NCI-H187 treated with DMSO at 0.1 percent for 48 hours (cell line): ENCODE data around the gene SHISA5.

Experiments
- DNase-seq: peaks from one replicate; lab custom pipeline; 2025; lab: John Stamatoyannopoulos, UW

The SHISA5 gene

DNA sequence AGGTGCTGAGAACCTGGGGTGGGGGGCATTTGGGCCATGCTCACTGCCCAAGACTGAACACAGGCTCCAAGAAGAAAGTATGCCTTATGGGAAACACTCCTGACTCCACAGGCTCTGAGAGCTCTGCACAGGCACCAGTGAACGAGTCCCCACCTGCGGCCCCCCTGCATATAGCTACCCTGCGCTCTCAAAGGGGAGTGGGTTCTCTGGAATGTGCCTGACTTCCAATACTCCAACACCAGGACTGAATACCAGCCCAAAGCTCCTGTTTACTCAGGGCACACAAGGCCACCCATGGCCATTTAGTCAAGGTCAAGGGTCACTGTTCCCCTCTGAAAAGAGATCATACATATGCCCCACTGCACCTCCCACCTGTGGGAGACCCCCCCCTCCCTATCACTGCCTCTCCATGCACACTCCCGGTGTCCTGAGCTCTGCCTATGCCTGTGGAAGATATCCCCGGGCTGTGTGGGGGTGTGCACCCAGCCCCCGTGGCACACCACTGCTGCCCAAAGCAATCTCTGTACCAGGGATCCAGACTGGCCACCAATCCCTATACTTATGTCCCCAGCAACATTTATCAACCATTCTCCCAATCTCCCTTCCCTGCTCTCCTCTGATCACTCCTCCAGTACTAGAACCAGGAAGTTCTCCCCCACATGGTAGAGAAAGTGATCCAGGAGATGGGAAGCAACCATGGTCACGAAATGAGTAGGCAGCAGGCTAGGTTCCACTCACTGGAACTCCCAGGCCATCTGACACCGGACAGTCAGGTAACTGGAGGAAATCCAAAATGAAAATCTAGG is 72.5 kb downstream of the SHISA5 start:
- no peak for DNase-seq

DNA sequence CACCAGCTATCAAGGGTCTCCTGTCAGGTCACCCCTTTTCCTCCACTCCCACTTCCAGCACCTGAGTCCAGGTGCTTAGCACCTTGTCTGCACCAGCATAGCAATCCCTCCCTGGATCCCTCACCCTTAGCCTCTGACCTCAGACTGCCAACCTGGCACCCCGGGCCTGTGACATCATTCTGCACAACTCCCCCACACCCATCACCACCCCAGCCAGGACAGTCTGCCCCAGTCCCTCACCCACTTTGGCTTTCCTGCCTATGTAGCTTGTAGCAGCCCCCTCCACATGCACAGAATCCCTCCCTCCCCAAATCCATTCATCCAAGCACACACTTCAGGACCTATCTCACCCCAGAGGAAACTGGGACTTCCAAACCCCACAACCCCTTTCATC is 73.3 kb downstream of the SHISA5 start:
- no peak for DNase-seq

DNA sequence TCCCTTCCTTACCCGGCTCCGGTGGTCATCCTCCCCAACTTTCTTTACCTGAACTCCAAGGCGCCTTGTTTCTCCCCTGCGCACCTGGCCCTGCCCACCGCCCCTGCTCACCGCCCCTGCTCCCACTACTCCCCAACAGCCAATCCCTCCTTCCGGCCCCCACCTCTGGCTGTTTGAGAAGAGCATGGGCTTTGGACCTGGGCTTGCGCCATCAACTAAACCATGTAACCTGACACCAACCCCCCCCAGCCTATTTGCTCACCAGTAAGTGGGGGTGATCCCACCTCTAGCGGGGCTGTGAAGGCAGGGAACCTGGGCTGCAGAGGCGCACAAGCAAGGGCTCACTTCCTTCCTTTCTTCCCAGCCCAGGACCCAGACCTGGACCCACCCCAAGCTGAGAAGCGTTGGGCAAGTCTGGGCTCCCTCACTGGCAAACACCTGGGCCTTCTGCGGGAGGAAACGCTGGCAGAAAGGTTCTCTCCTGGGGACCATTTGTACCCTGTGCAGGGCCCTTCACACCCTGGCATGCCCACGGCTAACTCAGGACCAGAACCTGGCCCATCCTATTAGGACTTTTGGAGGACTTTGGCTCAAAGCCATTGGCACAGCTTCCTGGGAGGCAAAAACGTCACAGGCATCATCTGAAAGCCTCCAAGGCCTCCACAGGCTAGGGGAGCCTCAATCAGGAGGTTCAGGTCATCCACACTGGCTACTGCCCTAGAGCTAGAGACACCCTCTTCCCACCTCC is 73.8 kb downstream of the SHISA5 start, which contains the start of gene PLXNB1:
PLXNB1 (minus strand) TSS at position 127 of the 748 bp plus-strand sequence. CDS start 5,475 bp downstream, outside the sequence.
- peak; percentile 9 for DNase-seq

DNA sequence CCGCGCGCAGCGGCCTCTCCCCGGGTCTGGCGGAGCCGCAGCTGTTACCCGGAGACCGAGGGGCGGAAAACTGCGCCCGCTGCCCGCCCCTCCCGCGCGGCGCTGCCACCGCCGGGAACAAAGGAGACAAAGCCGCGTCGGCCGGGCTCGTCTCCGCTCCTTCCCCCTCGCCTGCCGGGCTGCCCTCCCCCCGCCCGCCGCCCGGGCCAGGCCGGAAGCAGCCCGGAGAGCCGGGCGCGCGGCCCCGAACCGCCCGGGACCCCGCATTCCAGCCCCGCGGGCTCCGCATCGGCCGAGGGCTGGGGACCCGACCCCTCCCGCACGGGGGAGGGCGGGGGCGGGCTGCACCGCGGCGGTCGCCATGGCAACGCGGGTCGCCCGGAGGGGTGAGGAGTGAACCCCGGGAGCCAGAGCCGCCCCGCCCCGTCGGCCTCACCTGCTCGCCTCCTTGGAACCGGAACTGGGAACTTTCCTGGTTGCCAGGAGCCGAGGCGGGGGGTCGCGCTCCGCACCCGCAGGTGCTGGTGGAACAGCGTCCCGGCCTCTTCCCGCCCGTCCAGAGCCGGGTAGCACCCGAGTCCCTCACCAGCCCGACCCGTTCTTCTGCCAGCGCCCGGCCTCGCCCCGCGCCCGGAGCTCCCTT is 74.5 kb downstream of the SHISA5 start:
- DNase-seq = no peak

DNA sequence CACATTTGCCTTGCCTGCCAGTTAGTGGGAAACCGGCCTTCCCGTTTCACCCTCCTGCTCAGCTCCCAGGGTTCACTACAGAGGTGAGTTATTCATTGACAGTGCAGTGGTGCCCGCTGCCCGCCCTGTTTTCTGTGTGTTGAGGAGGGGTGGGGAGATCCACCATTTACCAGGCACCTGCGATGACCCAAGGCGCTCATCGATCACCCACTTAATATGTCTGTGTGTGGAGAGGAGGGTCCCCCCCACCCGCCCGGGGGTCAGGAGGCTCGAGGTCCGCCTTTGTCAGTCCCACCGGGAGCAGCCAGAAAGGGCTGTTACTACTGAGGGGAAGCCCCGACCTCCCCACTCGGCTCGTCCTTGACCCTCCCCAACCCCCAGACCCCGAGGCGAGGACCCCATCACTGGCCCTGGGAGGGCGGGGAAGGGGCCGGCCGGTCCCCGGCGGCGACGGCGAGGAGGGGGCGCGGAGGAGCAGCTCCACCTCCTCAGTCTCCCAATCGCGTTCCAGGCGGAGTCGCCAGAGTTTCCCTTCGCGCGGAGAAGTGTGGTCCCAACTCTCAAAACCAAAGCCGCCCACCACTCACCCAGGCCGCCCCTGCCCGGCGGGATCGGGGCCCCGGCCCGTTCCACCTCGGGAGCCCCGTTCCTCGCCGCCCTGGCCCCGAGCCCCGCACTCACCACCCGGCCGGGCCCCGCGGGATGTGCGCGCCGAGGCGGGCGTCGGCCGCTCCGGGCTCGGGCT is 75.2 kb downstream of the SHISA5 start:
- no peak for DNase-seq

DNA sequence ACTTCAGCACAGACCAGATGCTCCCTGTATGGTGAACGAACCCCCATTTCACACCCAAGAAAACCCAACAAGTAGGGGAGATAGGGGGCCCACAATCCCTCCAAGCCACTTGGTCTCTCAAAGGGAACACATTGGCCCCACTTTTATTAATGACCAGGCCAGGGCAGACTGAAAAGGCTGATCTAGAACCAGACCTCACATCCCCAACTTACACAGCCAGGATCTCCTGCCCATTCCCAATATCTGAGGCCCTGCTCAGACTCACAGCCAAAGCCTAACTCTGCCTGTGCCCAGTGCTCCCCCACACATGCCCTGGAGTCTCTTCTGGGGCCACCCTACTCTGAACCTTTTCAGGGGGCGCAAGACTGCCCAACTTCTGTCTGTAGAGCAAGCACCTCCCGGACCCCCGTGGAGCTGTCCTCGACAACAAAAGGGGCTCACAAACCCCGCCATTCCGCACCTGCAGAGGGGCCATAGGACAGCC is 75.8 kb downstream of the SHISA5 start:
- no peak for DNase-seq

DNA sequence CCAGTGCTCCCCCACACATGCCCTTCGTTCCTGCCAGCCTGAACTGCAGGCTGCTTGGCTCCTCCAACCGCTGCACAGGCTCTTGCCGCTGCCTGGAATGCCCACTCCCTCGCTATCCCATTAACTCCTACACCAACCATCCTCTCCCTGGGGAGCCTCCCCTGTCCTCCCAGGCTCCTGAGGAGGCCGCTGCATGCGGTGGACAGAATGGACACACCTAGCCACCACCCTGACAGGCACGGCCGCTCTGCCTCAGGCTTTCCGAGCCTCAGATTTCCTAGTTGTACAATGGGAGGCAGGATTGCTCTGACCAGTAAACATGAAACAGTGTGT is 76.4 kb downstream of the SHISA5 start:
- DNase-seq = no peak

DNA sequence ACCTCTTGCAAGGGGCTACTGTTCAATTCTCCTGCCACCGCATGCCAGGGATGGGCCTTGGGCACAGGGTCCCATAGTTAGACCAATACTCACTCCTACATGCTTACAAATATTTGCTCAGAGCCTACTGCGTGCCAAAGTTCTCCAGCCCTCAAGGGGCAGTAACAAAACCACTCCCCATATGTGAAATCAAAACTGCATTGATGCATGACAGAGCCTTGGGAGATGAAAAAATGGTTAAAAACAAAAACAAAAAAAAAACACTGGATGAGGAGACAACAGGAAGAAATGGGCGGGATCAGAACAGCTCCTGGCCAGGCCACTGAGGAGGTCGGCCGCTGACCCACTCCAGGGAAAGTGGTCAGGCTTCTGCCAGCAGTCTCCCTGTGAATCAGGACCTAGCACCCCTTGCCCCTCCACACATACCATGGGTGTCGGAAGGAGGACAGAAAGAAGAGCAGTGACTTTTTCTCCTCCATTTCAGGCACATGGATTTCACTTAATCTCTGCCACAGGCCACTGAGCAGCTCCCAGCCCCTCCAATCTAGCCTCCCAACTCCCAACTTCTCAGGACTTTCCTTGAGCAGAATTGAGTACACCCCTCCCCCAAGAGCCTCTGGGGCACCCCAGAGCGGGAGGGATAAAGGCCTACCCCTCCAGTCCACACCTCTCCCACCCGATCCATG is 76.9 kb downstream of the SHISA5 start:
- no peak for DNase-seq

DNA sequence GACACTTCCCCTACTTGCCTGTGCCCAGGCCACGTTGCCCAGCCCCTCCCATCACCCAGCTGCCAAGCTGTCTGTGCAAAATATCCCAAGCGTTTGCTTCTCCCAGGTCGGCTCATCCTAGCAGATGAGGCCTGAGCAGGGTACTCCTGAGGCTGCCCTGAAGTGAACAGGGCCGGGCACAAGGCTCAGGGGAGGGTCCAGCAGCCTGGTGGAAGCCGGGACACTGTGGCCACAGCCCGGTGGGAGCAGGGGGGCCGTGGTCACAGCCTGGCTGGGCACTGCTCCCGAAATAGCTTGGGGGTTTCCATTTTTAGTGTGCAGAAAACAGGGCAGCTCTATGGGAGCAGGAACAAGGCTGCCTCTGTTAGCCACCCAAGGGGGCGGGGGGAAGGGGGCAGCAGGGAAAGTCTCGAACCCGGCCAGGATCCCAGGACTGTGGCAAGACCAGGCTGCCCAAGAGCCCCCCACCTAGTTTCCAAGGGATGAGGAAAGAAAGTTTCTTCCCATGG is 77.5 kb downstream of the SHISA5 start:
- no peak for DNase-seq

DNA sequence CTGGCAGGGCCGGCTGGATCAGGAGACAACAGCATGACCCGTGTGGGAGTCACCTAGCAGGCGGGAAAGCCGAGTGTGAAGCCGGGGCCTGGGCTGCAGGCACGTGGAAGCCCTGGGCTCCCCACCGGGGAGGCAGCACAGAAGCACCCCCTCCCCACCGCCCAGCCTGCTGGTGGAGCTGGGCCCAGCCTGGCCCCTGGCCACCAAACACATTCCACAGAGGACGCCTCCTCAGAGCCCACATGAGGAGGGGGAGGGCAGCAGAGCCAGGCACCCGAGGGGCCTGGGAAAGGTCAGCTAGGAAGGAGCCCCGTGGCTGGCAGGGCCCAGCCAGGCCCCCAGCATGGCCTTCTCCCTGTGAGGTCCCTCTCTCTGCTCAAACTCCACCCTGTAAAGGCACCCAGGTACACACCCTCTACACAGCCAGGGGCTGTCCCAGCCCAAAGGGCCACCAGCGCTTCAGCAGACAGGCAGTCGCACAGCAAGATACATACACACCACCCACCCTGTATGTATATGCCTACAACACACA is 78.6 kb downstream of the SHISA5 start:
- DNase-seq = no peak

DNA sequence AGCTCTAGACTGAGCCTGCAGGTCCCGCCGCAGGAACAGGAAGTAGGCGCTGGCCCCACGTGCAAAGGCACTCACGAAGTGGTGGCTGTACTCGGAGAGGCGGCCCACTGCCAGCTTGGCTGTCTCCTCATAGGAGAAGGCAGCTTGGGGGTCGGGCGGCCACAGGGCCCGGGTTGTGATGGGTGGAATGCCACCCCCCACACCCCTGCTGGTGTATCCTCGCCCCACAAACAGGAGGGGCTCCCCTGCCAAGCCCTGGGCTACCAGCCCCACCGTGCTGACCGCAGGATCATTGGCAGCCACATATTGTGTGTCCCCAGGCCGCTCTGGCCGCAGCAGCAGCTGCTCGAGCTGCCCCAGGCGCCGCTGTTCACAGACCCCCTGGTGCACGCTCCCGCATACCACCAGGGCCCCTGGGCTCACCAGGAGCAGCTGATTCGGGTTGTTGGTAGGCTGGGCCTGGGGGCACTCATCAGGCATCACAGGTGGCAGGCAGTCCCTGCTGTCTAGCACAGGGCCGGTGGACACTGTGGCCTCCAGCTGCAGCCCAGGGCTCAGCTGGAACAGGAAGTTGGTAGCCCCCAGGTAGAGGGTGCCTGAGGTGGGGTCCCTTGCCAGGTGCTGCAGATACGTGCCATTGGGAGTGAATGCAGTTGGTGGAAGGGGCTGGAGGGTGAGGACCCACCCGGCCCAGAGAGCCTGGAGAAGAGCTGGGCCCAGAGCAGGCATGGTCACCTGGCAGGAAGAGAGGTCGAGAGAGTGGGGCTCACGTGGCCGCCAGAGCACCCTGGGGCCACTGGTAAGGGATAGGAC is 79.9 kb downstream of the SHISA5 start:
- DNase-seq = no peak

DNA sequence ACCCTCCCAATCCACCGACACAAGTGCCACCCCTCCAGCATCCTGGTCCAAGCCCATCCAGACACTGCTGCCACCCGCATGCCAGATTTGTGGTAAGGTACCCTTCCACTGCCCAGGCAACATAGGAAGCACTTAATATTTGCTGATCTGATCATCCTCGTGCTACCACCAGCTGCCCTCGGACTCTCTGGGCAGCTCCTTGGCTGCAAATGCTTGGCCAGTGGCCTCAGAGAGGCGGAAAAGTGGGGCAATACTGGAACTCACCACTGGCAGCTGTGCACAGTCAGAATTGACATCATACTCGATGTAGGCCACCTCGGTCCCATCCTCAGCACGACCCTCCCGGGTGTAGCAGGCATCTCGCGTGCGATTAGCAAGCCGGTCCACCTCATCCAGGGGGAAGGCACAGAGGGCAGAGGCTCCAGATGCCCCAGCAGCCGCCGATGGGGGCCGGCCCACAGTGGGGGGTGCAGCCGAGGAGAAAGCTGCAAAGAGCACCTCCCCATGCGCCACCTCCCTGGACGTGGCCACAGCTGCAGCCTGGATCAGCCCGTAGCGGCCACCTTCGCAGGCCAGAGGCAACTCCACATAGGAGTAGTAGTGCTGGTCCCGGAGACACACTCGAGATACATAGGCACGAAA is 80.6 kb downstream of the SHISA5 start:
- DNase-seq = no peak

DNA sequence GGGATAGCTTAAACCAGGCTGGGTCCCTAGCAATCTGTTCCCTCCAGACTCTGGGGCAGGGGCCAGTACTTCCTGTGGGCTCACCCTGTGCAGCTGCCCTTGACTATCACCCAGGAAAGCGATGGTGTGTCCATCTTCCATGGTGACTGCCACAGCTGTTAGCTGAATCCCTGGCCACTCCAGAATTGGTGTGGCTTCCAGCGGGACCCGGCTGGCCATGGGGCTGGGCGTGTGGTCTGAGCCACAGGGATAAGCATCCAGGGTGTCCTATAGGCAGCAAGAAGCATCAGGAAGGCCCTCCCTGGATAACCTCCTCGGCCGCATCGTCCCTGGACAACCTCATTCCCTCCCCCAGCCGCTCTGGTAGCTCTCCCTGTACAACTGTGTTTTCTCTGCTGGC is 81.3 kb downstream of the SHISA5 start:
- no peak for DNase-seq

DNA sequence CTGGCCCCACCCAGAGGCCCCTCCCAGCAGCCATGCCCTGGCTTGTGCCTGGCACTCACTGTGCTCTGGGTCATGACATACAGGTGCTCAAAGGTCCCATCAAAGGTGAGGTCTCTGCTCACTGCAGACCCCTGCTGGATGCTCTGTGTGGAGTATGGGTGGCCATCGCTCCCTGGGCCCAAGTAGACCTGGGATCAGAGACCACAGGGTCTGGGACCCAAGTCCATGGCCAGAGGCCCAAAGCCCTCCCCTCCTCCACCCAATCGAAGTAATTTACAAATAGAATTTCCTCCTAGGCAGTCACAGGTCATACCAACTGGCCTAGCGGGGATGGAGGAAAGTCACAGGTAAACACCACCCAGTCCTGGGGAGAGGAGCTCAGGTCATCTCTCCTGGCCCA is 81.7 kb downstream of the SHISA5 start:
- no peak for DNase-seq

DNA sequence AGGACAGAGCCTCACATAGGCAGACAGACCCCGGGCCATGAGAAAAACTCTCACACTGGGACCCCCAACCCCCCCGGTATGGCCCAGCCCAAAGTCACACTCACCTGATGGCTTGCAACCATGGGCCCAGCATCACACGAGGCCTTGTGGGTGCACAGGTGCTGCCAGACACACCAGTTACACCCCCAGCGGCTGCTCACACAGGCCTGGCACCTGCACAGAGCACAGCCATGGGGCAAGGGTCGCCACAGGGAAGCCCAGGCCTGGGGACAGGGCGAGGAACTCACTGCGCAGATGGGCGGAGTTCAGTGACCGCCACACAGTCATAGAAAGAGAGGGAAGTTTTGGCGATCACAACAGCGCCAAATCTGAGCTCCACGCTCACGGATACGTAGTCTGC is 83.4 kb downstream of the SHISA5 start:
- DNase-seq = no peak

DNA sequence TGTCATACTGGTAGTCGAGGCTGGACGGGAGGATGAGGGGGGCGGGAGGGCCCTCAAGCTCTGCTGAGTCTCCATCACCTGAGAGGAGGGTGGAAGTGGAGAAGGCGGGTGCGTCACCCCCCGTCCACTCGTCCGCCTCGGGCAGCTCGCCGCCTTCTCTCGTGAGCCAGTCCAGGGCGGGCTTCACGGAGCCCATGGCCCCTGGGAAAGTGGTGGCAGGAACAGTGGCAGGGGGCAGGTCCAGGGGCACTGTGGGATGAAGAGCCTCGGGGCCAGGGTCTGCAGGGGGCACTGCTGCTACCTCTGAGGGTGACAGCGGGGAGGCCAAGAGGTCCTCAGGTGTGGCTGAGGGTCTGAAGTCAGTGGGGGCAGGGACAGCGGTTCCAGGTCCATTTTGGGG is 84.4 kb downstream of the SHISA5 start:
- no peak for DNase-seq

DNA sequence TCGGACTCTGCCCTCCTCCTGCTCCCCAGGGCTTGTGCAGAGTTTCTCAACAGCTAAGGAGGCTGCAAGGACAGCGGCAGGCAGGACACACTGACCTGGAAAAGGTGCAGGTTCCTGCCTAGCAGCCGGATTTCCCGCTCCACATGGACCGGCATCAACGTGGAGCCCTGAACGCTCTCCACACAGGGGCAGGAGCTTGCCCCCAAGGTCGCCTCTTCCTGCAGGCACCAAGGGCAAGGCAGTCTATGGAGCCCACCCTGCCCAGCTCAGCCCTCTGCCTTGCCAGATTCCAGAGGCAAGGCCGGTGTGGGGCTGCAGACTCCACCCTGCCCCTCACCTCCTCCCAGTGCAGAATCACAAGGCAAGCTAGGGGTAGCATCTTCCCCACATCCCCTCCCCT is 84.8 kb downstream of the SHISA5 start:
- no peak for DNase-seq

DNA sequence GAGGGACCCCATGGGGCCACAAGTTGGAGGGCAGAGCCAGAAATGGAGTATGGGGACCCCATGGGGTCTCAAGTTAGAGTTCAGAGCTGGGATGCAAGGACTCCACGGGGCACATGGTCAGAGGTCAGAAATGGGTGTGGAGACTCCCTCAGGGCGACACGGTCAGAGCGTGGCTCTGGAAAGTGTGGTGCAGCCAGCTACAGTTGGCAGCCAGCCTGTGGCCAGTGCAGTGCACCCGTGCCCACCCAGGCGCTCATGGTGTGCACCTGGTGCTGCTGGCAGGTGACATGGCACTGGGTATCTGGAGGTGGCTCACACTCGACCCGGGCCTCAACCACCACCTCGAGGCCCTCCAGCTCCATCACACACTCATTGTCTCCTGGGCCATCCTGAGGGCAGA is 85.3 kb downstream of the SHISA5 start:
- DNase-seq = no peak

DNA sequence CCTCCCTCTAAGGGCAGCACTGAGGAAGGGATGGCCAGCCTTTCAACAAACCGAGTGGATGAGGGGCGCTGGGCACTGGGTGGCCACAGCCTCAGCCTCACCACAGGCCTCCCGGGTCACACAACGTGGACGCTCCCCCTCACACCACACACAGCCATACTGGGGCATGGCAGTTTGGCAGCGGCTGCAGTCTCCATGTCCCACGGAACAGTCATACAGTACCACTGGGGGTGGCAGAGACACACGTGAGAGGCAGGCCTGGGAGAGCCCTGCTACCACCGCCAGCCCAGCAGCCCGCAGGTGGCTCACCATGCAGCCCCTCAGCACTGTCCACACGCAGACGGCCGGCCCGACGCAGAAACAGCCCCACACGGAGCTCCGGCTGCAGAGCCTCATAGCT is 85.8 kb downstream of the SHISA5 start:
- no peak for DNase-seq
